Heart right ventricle (tissue), 16 donors: ENCODE results near the gene CXCL12. TPM values are rescaled to one million over a fixed set of nuclear protein-coding genes. Genes with fewer than 3 reads are reported as not detected.

ENCODE experiments used
- ATAC-seq, 8 donors: fragments of 200-7000 bp; cut with Tn5 transposase; one replicate each; pipeline ENCODE4 v1.9.1; 2020; ENCODE audit warnings: mild to moderate bottlenecking in 8 of 8, moderate library complexity in 8 of 8, moderate number of reproducible peaks in 1 of 8
- DNase-seq, 2 donors: peaks; one replicate each; pipeline ENCODE4 v3.0.0-alpha.2; 2020
- H3K27ac ChIP-seq, 10 donors: fragments of 200-600 bp; sonication (generic) in 2 of 10; one replicate each; pipeline versions ENCODE4 v1.5.0 to v1.8.0; 2020 to 2022; ENCODE audit warnings: mild to moderate bottlenecking in 3 of 10
- H3K27me3 ChIP-seq, 7 donors: fragments of 200-600 bp; one replicate each; pipeline ENCODE4 v1.8.0; 2021 to 2022; ENCODE audit warnings: mild to moderate bottlenecking in 2 of 7
- H3K36me3 ChIP-seq, 9 donors: fragments of 200-600 bp; sonication (generic) in 1 of 9; one replicate each; pipeline versions ENCODE4 v1.5.0 to v1.8.0; 2020 to 2022; ENCODE audit warnings: mild to moderate bottlenecking in 2 of 9
- H3K4me1 ChIP-seq, 9 donors: fragments of 200-600 bp; sonication (generic) in 1 of 9; one replicate each; pipeline versions ENCODE4 v1.5.0 to v1.8.0; 2020 to 2022; ENCODE audit warnings: mild to moderate bottlenecking in 4 of 9
- H3K4me3 ChIP-seq, 10 donors: fragments of 200-600 bp; sonication (generic) in 2 of 10; one replicate each; pipeline versions ENCODE4 v1.5.0 to v1.8.0; 2020 to 2022; ENCODE audit warnings: mild to moderate bottlenecking in 7 of 10, moderate library complexity in 2 of 10
- H3K9me3 ChIP-seq, 11 donors: fragments of 200-600 bp in 10 of 11; sonication (generic) in 2 of 11; one replicate each; pipeline versions ENCODE4 v1.5.0 to v1.8.0; 2013 to 2022; ENCODE audit warnings: mild to moderate bottlenecking in 2 of 11, control low read depth in 1 of 11, moderate library complexity in 1 of 11
- WGBS, 2 donors: extraction: QIAGEN DNeasy Blood & Tissue Kit; methylation state at CpG; one replicate each; pipeline ENCODE4 v1.1.7; 2013; ENCODE audit warnings: inconsistent platforms in 1 of 2; 5-methylcytosine and 5-hydroxymethylcytosine counted together
- intact Hi-C, 10 donors: fragments of 100-400 bp; cut with DNase I; formaldehyde crosslinking; loops; one replicate each; pipeline versions ENCODE4 v1.11.1 to v1.14.2; 2022
- polyA plus RNA-seq, 2 donors: library from polyadenylated mRNA; stranded (reverse); fragments of 200-250 nt; gene quantifications; one replicate each; pipeline ENCODE4 v1.2.3, GENCODE V29; 2013
- total RNA-seq, 10 donors: library from RNA; stranded (reverse); fragmentation: NEBNext Ultra II Directional in 3 of 10; extraction: Animal tissue kit (Norgen Biotek cat#: 25700) in 3 of 10; gene quantifications; one replicate each; pipeline versions ENCODE4 v1.2.1 to v1.2.4, GENCODE V29; 2021 to 2023
- TF ChIP-seq, protein P1 (sequence below), 9 donors: fragments of 200-600 bp; sonication (generic) in 2 of 9; IDR thresholded peaks; one replicate each; pipeline versions ENCODE4 v1.5.0 to v1.8.0; 2021 to 2022; ENCODE audit warnings: antibody characterized with exemption in 9 of 9, mild to moderate bottlenecking in 5 of 9, moderate library complexity in 1 of 9
- donor health status: Arrhythmogenic right ventricular cardiomyopathy.
- donor health status: ischemic (EF 13 %, LVEDD 7.1; RV severe dilation, severe dysfunction).
- donor health status: healthy with polysubstance abuse.
- donor health status: DM: no; HTN: yes; CAD: no.
- donor health status: DM: no; HTN: no; CAD: no.
- donor health status: ischemic (EF 25% LVEDD 6.9; RV normal size, moderate dysfunction).
- donor health status: ischemic (EF 25% LVEDD 5.7; RV mildly dilated, moderate dysfunction).
- donor health status: healthy.
- donor health status: DM: yes; HTN: yes; CAD: no.
- donor health status: Ischemic cardiomyopathy.
- donor health status: ischemic (EF 35%, LVEDD 5.7; RV mildly dilated, moderate dysfunction).
- donor health status: nonischemic (EF 11% LVEDD 7.7; RV severe dilation, severe dysfunction).
- donor health status: DM: yes; HTN: yes; CAD: no.
- donor health status: PGD.
- donor health status: ischemic (EF 29% LVEDD 5.4; RV normal size, mild dysfunction).
- donor health status: nonischemic (EF 23%, LVEDD 6.1; RV moderate dilation, normal function).

The CXCL12 gene
- total and polyA plus RNA-seq, 12 donors = 53.7 to 275 (median 116) TPM

DNA sequence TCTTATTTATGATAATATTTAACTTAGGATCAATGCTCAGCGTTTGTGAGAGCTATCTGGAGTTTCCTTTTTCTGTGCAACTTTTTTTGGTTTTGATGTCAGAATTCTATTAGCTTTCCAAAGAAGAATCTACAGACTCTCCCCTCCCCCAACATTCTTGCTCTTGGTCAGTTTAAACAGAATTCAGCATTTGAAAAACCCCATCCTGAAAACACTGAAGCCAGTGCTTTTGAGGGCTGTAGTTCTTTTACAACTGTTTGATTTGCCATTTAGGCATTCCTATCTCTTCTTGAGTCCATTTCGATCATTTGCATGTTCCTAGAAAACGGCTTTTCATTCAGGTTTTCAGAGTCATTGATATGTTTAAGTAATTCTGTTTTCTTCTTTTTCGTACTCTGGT is 15.6 kb upstream of the CXCL12 start:
- no peak for DNase-seq
- TF ChIP-seq, protein P1, sequence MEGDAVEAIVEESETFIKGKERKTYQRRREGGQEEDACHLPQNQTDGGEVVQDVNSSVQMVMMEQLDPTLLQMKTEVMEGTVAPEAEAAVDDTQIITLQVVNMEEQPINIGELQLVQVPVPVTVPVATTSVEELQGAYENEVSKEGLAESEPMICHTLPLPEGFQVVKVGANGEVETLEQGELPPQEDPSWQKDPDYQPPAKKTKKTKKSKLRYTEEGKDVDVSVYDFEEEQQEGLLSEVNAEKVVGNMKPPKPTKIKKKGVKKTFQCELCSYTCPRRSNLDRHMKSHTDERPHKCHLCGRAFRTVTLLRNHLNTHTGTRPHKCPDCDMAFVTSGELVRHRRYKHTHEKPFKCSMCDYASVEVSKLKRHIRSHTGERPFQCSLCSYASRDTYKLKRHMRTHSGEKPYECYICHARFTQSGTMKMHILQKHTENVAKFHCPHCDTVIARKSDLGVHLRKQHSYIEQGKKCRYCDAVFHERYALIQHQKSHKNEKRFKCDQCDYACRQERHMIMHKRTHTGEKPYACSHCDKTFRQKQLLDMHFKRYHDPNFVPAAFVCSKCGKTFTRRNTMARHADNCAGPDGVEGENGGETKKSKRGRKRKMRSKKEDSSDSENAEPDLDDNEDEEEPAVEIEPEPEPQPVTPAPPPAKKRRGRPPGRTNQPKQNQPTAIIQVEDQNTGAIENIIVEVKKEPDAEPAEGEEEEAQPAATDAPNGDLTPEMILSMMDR (IDR thresholded peaks at IDR 0.05) = no peak
- intact Hi-C loops = loop anchor here in 1 of 10 donors (10.0 kb wide), 1 partner anchor 64 kb away; no protein-coding TSS in a partner anchor
- H3K27ac ChIP-seq = no peak overlapping the region
- H3K9me3 ChIP-seq = peaks cover 0 to 11% (median 0%) of the 10 kb centered on the region in 11 donors
- H3K36me3 ChIP-seq = no peaks in the 10 kb centered on the region
- WGBS, 2 donors = 61 to 71% methylated on average over 4 of the region's 4 CpGs
- H3K4me1 ChIP-seq = peaks cover 0 to 6% (median 0%) of the 10 kb centered on the region in 9 donors
- no peak overlapping the region for H3K4me3 ChIP-seq
- H3K27me3 ChIP-seq = peaks cover 0 to 8% (median 5%) of the 10 kb centered on the region in 7 donors
- no peak for ATAC-seq

GRCh38 chr10:44399659-44400451 is 15.0 kb upstream of the CXCL12 start:
- H3K27me3 ChIP-seq = peaks cover 0 to 8% (median 5%) of the 10 kb centered on the region in 7 donors
- no peak overlapping the region for H3K4me3 ChIP-seq
- TF ChIP-seq, protein P1 (IDR thresholded peaks at IDR 0.05) = no peak
- H3K4me1 ChIP-seq = peaks cover 0 to 7% (median 0%) of the 10 kb centered on the region in 9 donors
- H3K27ac ChIP-seq = no peak overlapping the region
- DNase-seq (no peak), ATAC-seq (no peak)
- WGBS, 2 donors = 77 to 82% methylated on average over 6 of the region's 6 CpGs
- intact Hi-C loops = loop anchor here in 3 of 10 donors (2.0 to 10.0 kb wide), 3 partner anchors 65 to 457 kb away; no protein-coding TSS in a partner anchor
- peaks cover 0 to 4% (median 0%) of the 10 kb centered on the region in 11 donors for H3K9me3 ChIP-seq
- no peaks in the 10 kb centered on the region for H3K36me3 ChIP-seq

GRCh38 chr10:44398747-44399658 is 14.1 kb upstream of the CXCL12 start:
- Histone ChIP-seq H3K4me1 (peaks cover 0 to 7% (median 0%) of the 10 kb centered on the region in 9 donors), H3K27me3 (peaks cover 0 to 8% (median 5%) of the 10 kb centered on the region in 7 donors), H3K36me3 (no peaks in the 10 kb centered on the region), H3K9me3 (no peaks in the 10 kb centered on the region), H3K4me3 (no peak overlapping the region), H3K27ac (no peak overlapping the region)
- no peak for DNase-seq
- TF ChIP-seq, protein P1 (IDR thresholded peaks at IDR 0.05) = no peak
- whole genome bisulfite sequencing, 2 donors = 80 to 88% methylated on average over 15 of the region's 15 CpGs
- no peak for ATAC-seq
- intact Hi-C loops = loop anchor here in 2 of 10 donors (2.0 to 5.0 kb wide), 2 partner anchors 76 to 458 kb away; no protein-coding TSS in a partner anchor

DNA sequence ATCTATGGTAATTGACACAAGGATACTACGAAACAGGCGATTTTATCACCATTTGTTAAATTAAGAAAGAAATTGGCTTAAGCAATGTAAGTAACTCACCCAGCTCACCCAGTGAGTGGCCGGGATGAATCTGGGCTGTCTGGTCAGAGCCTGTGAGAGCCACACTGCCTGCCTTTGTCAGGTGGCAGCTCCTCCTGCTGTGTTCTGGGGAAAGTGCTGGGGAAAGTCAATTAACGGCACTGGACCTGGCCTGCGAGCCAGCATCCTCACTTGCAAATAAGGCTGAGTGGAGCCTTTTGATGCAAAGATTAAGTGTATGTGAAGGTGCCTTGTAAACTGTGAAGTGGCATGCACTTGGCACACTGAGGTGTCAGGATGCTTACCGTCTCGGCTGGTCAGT is 13.4 kb upstream of the CXCL12 start:
- TF ChIP-seq, protein P1 (IDR thresholded peaks at IDR 0.05) = no peak
- DNase-seq (no peak), ATAC-seq (no peak)
- intact Hi-C loops = loop anchor here in 2 of 10 donors (2.0 to 5.0 kb wide), 2 partner anchors 77 to 459 kb away; no protein-coding TSS in a partner anchor
- Histone ChIP-seq H3K9me3 (no peaks in the 10 kb centered on the region), H3K4me1 (peaks cover 0 to 7% (median 0%) of the 10 kb centered on the region in 9 donors), H3K36me3 (no peaks in the 10 kb centered on the region), H3K27me3 (peaks cover 0 to 8% (median 5%) of the 10 kb centered on the region in 7 donors), H3K27ac (no peak overlapping the region), H3K4me3 (no peak overlapping the region)
- 71 to 77% methylated on average over 7 of the region's 7 CpGs for WGBS, 2 donors
